ENCODE measurements around the gene NOS1AP.

- TF ChIP-seq HMGXB4 (CRISPR knock-in tag; IDR thresholded peaks at IDR 0.05) (no peak), CREB1 (CRISPR knock-in tag; IDR thresholded peaks at IDR 0.05) (no peak), ESRRA (CRISPR knock-in tag; IDR thresholded peaks at IDR 0.05; ENCODE audit: borderline replicate concordance) (no peak), CTCF (IDR thresholded peaks at IDR 0.05) (no peak)
Measured at GRCh38 chr1:162029157-162029556, 40.3 kb upstream of the NOS1AP start.

Data from WTC11 (cell line).